HG03064 (cell line): ENCODE data around the gene DYSF.

Experiments
- ATAC-seq: cut with Tn5 transposase; IDR thresholded peaks from one replicate; pipeline ENCODE4 v1.9.1; 2021; ENCODE audit warnings: low read depth; ENCODE audit not compliant: unreplicated experiment

Gene DYSF

GRCh38 chr2:71609958-71610357, 156.6 kb downstream of the DYSF start:
- no peak for ATAC-seq

DNA sequence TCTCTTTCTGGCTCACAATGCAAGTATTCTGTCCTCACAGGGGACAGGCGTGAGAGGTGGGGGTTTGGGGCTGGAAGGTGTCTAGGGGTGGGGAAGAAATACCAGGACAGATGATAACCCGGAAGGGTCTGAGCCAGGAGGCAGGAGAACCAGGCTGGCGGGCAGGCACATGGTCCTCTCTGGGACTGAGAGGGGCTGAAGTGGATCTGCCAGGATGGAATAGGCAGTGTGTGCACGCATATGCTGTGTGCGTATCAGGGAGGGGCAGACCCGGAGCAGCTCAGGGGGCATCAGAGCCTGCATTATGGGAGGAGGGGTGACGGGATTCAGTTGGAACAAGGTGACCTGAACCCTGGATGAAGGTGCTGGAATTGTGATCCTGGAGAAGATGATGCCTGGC, 157.3 kb downstream of the DYSF start:
- ATAC-seq, result no peak

DNA sequence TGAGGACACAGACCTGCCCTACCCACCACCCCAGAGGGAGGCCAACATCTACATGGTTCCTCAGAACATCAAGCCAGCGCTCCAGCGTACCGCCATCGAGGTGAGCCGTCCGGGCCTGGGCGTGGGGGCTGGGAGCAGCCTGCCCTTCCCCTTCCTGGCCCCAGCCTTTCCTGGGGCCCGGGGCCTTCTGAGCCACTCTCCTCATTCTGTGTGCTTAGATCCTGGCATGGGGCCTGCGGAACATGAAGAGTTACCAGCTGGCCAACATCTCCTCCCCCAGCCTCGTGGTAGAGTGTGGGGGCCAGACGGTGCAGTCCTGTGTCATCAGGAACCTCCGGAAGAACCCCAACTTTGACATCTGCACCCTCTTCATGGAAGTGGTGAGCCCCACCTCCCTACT, 157.9 kb downstream of the DYSF start:
- ATAC-seq, result no peak

DNA sequence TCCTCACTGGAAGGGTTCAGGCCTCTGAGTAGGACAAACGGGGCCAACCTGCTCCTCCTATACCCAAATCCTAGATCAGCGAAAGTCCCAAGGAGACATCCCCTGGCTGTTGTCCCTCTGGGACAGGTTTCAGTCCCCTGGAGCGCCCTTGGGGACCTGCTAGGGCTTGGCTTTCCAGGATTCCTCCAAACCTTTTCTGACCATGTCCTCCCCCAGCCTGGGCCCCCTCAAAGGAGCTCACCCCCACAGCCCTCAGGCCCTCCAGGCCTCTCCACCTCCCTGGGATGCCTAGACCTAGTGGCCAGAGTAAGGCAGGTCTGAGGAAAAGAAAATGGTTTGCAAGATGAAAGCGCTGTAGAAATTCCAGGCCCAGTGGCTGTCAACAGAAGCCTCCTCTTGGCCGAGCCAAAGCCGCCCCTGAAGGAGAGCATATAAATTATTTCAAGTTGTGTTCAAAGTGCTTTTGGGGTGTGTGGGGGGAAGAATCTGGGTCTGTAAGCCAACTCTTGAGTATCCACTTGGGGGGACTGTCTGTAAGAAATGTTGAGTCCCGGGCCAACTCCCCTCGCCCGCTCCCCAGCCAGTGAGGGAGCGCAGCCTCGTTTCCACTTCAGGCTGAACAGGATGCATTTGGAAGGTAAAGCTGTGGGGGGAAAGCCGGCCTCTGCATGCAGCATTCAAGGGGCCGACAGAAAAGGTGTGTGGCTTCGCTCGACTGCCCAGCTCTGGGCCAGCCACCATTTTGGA, 158.6 kb downstream of the DYSF start:
- no peak for ATAC-seq

GRCh38 chr2:71612581-71613402, 159.4 kb downstream of the DYSF start:
- ATAC-seq, result no peak

GRCh38 chr2:71613403-71613952, 160.1 kb downstream of the DYSF start:
- ATAC-seq, result no peak

DNA sequence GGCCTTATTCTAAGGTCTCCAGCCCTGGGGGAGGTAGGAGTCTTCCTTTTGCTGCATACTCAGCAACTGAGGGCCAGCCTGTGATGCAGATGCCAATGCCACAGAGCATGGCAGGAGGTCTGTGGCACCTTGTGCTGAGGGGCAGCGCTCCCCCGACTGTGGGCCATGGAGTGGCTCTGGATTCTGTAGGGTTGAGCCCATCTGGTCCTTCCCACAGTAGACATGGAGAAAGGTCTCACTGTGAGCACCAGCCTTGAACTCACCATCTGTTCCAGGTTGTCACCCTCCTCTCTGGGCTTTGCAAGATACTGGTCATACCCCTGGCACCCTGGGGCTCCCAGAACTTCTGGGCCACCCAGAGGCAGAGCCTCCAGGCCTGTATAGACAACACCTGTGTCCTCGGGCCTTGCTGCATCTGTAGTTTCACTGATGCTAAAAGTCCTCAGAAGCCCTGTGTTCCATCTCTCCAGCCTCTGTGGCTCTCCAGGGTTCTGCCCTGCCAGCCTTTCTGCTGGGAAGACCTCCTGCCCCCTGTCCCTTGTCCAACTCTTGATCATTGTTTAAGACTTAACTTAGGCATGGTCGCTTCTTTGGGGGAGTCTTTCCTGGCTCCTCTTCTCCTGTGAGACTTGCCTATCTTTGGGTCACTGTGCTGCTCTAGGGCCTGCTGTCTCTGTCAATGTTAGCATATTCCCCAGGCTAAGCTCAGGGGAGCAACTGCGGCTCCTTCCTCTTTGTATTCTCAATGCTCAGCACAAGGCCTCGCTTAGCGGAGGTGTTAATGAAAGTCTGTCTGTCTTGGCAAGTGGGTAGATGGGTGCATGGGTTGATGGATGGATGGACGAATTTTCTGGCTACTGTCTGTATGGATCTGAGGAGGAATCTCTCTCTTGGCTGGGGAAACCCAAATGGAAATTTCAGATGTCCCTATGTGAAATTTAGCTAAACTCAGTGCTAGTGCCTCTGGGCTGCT, 160.9 kb downstream of the DYSF start:
- ATAC-seq, result no peak

DNA sequence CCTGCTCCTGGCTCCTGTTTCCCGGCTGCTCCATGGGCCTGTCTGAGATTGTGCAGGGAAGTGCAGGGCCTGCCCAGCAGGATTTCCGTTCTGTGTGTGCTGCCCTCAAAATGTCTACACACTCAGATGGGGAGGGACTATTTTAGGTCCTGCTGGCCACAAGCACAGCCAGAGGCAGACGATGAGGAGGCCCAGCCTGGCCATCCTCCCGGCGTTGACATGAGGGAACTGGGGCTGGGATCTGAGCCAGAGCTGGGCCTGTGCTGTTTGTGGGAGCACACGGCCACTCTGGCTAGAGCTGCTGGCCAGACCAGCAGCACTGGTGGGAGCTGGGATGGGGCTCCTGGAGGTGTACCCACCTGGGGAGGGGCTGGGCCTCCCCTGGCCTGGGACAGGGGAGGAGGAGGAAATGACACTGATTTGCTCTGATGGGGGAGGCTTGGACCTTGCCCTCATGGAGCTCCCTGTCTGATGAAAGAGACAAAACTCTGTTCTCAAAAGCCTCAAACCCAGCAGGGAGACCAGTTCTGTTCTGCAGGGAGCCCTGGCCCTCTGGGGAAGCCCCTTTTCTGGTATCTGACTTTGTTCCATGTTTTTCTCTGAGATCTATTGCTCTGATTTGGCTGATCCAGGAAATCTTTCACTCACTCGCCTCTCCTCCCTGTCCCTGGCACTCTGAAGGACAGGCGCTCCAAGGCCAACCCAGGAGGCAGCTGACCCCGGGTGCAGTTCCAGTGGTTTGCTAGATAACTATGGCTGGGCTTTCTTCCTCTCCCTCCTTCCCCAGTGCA, 161.8 kb downstream of the DYSF start:
- ATAC-seq, result no peak

DNA sequence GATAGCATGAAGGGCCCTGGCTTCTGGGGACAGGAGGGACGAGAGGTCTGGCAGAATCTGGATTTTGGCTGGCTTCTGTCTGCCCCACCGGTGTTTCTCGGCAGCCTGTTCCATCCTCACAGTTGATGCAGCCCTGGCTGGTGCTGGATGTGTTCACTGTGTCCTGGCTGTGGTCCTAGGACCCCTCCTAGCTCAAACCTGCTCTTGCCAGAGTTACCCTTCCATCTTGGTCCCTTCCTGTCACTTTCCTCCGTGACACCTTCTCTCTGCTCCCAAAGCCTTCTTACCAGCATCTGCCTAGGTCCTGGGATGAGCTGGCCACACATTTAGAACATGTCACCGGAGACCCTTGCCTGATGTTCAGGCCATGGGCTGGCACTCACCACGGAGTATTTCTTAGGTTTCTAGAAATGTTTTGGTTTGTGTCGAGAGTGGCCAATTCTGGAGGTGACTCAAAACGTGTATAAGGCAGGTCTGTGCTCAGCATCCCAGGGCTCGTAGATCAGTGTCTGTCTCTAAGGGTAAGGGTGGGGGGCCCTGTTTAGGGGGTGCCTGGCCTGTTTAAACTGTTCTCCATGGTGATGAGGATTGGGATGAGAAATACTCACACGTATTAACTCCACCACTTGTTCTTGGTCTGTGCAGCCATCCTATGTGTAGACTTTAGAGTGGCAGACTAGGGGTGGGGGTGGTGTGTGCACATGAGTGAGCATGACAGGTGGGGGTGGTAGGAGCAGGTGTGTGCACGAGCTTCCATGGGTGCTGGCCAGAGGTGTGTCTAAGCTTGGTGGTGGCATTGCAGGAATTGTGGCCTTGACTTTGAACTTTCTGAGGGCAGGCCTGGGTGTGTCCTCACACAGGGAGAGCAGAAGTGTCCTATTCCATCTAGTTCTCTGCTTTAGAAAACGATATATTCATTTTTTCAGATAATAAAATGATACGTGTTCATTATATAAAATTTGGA, 162.7 kb downstream of the DYSF start:
- ATAC-seq, result no peak

GRCh38 chr2:71617266-71617665, 163.9 kb downstream of the DYSF start:
- ATAC-seq, result no peak

DNA sequence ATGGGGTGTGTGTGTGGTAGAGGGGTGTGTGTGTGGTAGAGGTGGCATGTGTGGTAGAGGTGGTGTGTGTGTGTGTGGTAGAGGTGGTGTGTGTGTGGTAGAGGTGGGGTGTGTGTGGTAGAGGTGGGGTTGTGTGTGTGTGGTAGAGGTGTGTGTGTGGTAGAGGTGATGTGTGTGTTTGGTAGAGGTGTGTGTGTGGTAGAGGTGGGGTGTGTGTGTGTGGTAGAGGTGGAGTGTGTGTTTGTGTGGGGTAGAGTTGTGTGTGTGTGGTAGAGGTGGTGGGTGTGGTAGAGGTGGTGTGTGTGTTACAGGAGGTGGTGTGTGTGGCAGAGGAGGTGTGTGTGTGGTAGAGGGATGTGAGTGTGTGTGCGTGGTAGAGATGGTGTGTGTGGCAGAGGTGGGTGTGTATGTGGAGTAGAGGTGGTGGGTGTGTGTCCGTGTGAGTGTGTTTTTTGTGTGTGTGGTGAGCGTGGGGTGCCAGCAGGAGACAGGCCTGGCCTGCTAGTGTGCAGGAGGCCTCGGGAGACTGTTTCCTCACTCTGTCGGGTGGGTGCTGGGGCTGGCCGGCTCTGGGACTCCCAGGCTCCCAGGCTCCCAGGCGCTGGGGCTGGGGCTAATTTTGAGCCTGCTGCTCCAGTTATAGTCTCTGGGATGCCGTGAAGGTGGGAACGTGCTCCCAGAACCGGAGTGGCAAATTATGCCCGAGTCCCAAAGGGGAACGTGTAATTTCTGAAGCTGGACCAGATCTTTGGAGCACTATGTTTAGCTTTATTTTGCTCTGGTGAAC, 165.2 kb downstream of the DYSF start:
- no peak for ATAC-seq

DNA sequence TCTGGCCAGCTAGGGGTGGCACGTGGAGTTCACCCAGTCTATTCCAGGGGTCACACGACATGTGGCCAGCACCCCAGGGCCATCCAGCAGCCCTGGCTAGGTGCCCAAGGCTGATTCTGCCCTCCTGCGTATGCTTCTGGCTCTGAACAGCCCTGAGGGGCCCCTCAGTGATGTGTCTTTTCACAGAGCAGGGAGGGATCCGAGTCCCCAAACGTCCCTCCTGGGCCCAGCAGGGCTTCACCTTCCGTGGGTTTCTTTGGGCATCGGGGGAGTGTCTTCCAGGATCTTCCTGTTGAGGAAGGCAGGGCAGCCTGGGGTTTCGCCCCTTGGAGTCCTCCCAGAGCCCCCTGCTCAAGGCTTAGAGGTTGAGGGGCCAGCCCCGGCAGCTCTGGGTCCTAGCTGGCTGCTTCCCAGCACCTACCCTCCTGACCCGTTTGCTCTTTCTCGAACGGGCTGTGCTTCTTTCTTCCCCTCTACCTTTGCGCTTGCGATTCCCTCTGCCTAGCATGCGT, 165.9 kb downstream of the DYSF start:
- ATAC-seq, result no peak

- ATAC-seq, result no peak
Measured at GRCh38 chr2:71620116-71620515, 166.8 kb downstream of the DYSF start.

- no peak for ATAC-seq
Measured at GRCh38 chr2:71620851-71621251, 167.5 kb downstream of the DYSF start.

DNA sequence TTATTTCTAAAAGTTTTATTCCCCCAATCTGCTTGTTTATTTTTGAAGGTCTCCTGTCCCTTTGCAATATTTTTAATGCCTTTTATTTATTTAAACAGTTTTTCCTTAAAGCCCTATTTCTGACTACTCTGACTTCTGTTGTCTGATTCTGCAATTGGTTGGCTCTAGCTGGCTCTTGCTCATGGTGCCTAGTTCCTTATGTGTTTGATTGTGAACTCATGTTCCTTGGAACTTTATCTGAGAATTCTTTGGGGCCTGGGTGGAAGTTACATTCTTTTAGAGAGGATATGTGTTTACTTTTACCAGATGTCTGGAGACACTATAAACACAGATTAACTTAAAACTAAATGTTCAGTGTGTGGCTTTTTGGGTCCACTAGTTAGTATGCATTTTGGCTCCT, 175.9 kb downstream of the DYSF start:
- no peak for ATAC-seq

- ATAC-seq, result no peak
Measured at GRCh38 chr2:71629771-71630453, 176.6 kb downstream of the DYSF start.
